ENCODE data around the gene FIZ1. TPM values are rescaled to one million over a fixed set of nuclear protein-coding genes. Genes with fewer than 3 reads are reported as not detected.

Gene FIZ1
- total and polyA plus RNA-seq, 2 of the 4 experiments (the other 2 are of a cell fraction): 1.3 to 5.9 TPM

- intact Hi-C loops (cut with micrococcal nuclease): loop anchor here (2.0 kb wide), 2 partner anchors 28 to 64 kb away; no protein-coding TSS in a partner anchor
- no peaks in the 10 kb centered on the region for H3K27me3 ChIP-seq (ENCODE audit: control insufficient read depth, insufficient read depth, low read length)
- BruUV-seq (replicated peaks): no TSS peak
- H3K27ac ChIP-seq (ENCODE audit: insufficient read depth, low read length): peak overlapping the region; percentile 87
- in situ Hi-C loops (cut with MboI; ENCODE audit: low sequenced_read_pairs): no loop called here
- H3K4me3 ChIP-seq (ENCODE audit: insufficient read depth, low read depth, low read length): peak overlapping the region; percentile 87
- peak overlapping the region; percentile 72 for H3K9ac ChIP-seq (ENCODE audit: low read depth, low read length)
- H4K20me1 ChIP-seq (ENCODE audit: insufficient read depth, low read length): no peaks in the 10 kb centered on the region; the same call in 1 of the 2 replicates
- H3K9me3 ChIP-seq (ENCODE audit: control insufficient read depth, insufficient read depth, low read length): no peaks in the 10 kb centered on the region
- no peak overlapping the region; the same call in 2 of the 3 replicates for H2BK15ac ChIP-seq (ENCODE audit: low read depth, low read length)
- peak overlapping the region; percentile 61 for H2BK5ac ChIP-seq (ENCODE audit: low read depth, low read length, poor library complexity, severe bottlenecking)
- peak overlapping the region; percentile 54; the same call in 1 of the 2 replicates for H3K23ac ChIP-seq (ENCODE audit: low read depth, low read length)
- peak overlapping the region; percentile 28; the same call in 1 of the 2 replicates for H3K56ac ChIP-seq (ENCODE audit: extremely low read depth, insufficient read depth, low read length)
- peaks cover 9% of the 10 kb centered on the region for H3K4me1 ChIP-seq (ENCODE audit: control insufficient read depth, insufficient read depth, low read length)
- WGBS, 2 experiments (ENCODE audit: extremely low coverage in 2 of 2, insufficient read length in 1 of 2): 45% methylated on average over 6 of the region's 12 CpGs; no CpG with 5 or more reads in 1 of the 2 experiments
- TF ChIP-seq MAZ (IDR thresholded peaks at IDR 0.05; ENCODE audit: borderline replicate concordance, low read depth, low read length) (no peak), CEBPB (IDR thresholded peaks at IDR 0.05; ENCODE audit: low read depth, low read length) (no peak), MAFK (IDR thresholded peaks at IDR 0.05; ENCODE audit: low read depth, low read length) (no peak), SMC3 (IDR thresholded peaks at IDR 0.05; ENCODE audit: low read depth, low read length) (no peak), CTCF (conservative IDR thresholded peaks at IDR 0.05; ENCODE audit: low read depth, low read length) (no peak), RCOR1 (IDR thresholded peaks at IDR 0.05; ENCODE audit: insufficient replicate concordance, low read length) (no peak), POLR2A (IDR thresholded peaks at IDR 0.05; ENCODE audit: low read depth, low read length) (no peak), FOS (IDR thresholded peaks at IDR 0.05; ENCODE audit: low read depth, low read length) (no peak), RAD21 (IDR thresholded peaks at IDR 0.05; ENCODE audit: low read length) (no peak)
- TF ChIP-seq, protein P1, sequence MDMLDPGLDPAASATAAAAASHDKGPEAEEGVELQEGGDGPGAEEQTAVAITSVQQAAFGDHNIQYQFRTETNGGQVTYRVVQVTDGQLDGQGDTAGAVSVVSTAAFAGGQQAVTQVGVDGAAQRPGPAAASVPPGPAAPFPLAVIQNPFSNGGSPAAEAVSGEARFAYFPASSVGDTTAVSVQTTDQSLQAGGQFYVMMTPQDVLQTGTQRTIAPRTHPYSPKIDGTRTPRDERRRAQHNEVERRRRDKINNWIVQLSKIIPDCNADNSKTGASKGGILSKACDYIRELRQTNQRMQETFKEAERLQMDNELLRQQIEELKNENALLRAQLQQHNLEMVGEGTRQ (IDR thresholded peaks at IDR 0.05; ENCODE audit: low read depth, low read length): no peak
- CTCF ChIA-PET: no interaction called here
- H2BK120ac ChIP-seq (ENCODE audit: low read depth, low read length): 0 out of 2 replicates have a peak overlapping the region, but pooled peaks have one; percentile 41
- H2BK20ac ChIP-seq (ENCODE audit: low read depth, low read length): no peak overlapping the region
- no peak for DNase-seq
- no peak overlapping the region; the same call in 1 of the 2 replicates for H3K18ac ChIP-seq (ENCODE audit: low read depth, low read length)
- peak overlapping the region; percentile 91 for H2AK9ac ChIP-seq (replicated peaks; ENCODE audit: low read depth, low read length, poor library complexity)
- POLR2A ChIA-PET (ENCODE audit: unreplicated experiment): interaction anchor here (1.3 kb wide), 1 partner anchor 19 kb away, joined by 8 read pairs; the partner anchor contains the start of genes FIZ1 and ZNF524
- H2AK5ac ChIP-seq (ENCODE audit: low read depth, low read length): peak overlapping the region; percentile 54; the same call in 1 of the 2 replicates
- dilution Hi-C loops (cut with HindIII; ENCODE audit: low sequenced_read_pairs, unreplicated experiment): no loop called here
- H4K8ac ChIP-seq (ENCODE audit: low read depth in 2 of 2, low read length in 2 of 2): peak overlapping the region; percentile 97 to 100
- no peak for ATAC-seq (ENCODE audit: low read depth)
- peak overlapping the region; percentile 96 for H2AFZ ChIP-seq (replicated peaks; ENCODE audit: low read length, poor library complexity)
- H3K14ac ChIP-seq (replicated peaks; ENCODE audit: low read depth, low read length): peak overlapping the region; percentile 85
- peak overlapping the region; percentile 80 for H3K4ac ChIP-seq (ENCODE audit: low read depth, low read length)
- H4K91ac ChIP-seq (ENCODE audit: insufficient read depth, low read depth, low read length): peak overlapping the region; percentile 64
- peaks cover 4 to 26% of the 10 kb centered on the region in 2 experiments; a peak in 3 of 4 replicates for H3K79me1 ChIP-seq (ENCODE audit: low read depth in 1 of 2, low read length in 2 of 2)
- H4K5ac ChIP-seq (ENCODE audit: low read depth, low read length): peak overlapping the region; percentile 88
- H3K36me3 ChIP-seq (ENCODE audit: control insufficient read depth, insufficient read depth, low read length): peaks cover 14% of the 10 kb centered on the region
- peaks cover 10% of the 10 kb centered on the region for H3K9me1 ChIP-seq (ENCODE audit: insufficient read depth, low read length)
- peak overlapping the region; percentile 78 for H3K4me2 ChIP-seq (ENCODE audit: low read depth, low read length)
Observed at GRCh38 chr19:55581145-55581822, 18.0 kb downstream of the FIZ1 start.
